ENCODE measurements around the gene EEF1AKMT2. TPM values are rescaled to one million over a fixed set of nuclear protein-coding genes. Genes with fewer than 3 reads are reported as not detected.
A peak's percentile ranks its signal among the peaks of the same experiment; 100 is the strongest.
"Not testable (repeated sequence)": the region's sequence is repeated elsewhere in the genome, so short reads cannot be mapped to it uniquely, and the experiment has no call there.

Gene EEF1AKMT2
- total and polyA plus RNA-seq, 2 donors (not counting 1 experiment from before 2014, with no cell fraction given): 20.5 to 22.1 TPM

DNA sequence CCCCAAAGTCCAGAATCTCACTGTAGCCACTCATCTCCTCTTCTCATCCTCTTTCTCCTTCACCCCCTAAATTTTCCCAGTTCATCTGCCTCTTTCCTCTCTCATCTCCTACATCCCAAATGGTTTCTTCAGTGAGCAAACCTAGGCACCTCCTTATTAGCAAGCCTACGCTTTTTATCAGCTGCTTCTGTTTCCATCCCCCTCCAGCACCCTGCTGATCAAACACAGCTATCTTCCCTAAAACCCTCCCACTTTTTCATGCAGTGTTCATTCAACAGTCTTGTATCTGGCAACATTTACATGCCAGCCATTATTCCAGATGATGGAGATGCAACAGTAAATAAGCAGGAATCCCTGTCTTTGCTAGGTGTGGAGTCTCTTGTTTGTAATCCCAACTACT lies 6.7 kb upstream of the EEF1AKMT2 start:
- TF ChIP-seq, protein P1, sequence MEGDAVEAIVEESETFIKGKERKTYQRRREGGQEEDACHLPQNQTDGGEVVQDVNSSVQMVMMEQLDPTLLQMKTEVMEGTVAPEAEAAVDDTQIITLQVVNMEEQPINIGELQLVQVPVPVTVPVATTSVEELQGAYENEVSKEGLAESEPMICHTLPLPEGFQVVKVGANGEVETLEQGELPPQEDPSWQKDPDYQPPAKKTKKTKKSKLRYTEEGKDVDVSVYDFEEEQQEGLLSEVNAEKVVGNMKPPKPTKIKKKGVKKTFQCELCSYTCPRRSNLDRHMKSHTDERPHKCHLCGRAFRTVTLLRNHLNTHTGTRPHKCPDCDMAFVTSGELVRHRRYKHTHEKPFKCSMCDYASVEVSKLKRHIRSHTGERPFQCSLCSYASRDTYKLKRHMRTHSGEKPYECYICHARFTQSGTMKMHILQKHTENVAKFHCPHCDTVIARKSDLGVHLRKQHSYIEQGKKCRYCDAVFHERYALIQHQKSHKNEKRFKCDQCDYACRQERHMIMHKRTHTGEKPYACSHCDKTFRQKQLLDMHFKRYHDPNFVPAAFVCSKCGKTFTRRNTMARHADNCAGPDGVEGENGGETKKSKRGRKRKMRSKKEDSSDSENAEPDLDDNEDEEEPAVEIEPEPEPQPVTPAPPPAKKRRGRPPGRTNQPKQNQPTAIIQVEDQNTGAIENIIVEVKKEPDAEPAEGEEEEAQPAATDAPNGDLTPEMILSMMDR (conservative IDR thresholded peaks at IDR 0.05 in 1 of 2, IDR thresholded peaks at IDR 0.05 in 1 of 2; ENCODE audit: low read depth in 1 of 2, low read length in 2 of 2): no peak
- TF ChIP-seq EZH2 (IDR thresholded peaks at IDR 0.05; ENCODE audit: low read length, missing control alignments): no peak
- H3K4me3 ChIP-seq (replicated peaks in 1 of 4; ENCODE audit: control extremely low read depth in 1 of 4, insufficient read depth in 1 of 4, low read depth in 3 of 4, low read length in 4 of 4): no peak overlapping the region
- H3K27ac ChIP-seq (ENCODE audit: insufficient read depth, low read length): no peak overlapping the region
- DNase-seq (ENCODE audit: low read depth in 2 of 2): no peak
- no peaks in the 10 kb centered on the region for H3K9me3 ChIP-seq (ENCODE audit: control insufficient read depth, insufficient read depth, low read depth, low read length)
- H3K4me1 ChIP-seq (ENCODE audit: control insufficient read depth, extremely low read depth, insufficient read depth, low read length): no peaks in the 10 kb centered on the region
- H3K27me3 ChIP-seq (ENCODE audit: control insufficient read depth, insufficient read depth, low read length): no peaks in the 10 kb centered on the region
- no peak overlapping the region for H2AFZ ChIP-seq (ENCODE audit: low read length)
- no peaks in the 10 kb centered on the region for H3K36me3 ChIP-seq (ENCODE audit: control insufficient read depth, insufficient read depth, low read length)
- H3K79me2 ChIP-seq (ENCODE audit: control insufficient read depth, insufficient read depth, low read length): peaks cover 17% of the 10 kb centered on the region
- no peak overlapping the region for H3K4me2 ChIP-seq (ENCODE audit: extremely low read depth, insufficient read depth, low read length)
- no peak overlapping the region for H3K9ac ChIP-seq (ENCODE audit: insufficient read depth, low read length)
- H4K20me1 ChIP-seq (ENCODE audit: control insufficient read depth, extremely low read depth, insufficient read depth, low read length): no peaks in the 10 kb centered on the region

DNA sequence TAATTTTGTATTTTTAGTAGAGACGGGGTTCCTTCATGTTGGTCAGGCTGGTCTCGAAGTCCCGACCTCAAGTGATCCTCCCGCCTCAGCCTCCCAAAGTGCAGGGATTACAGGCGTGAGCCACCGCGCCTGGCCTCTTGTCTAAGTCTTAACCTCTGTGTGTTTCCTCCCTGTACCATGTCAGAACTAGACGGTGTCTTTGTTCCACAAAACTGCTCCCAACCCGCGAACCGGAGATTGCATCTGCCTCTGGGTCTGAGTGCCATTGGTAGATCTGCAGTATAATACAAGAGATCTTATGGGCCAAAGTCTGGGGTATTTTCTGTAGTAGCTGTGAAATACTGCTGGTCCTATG lies 1.3 kb upstream of the EEF1AKMT2 start:
- DNase-seq (ENCODE audit: low read depth in 2 of 2): no peak
- Histone ChIP-seq H3K4me2 (ENCODE audit: extremely low read depth, insufficient read depth, low read length) (no peak overlapping the region), H3K27ac (ENCODE audit: insufficient read depth, low read length) (no peak overlapping the region), H3K79me2 (ENCODE audit: control insufficient read depth, insufficient read depth, low read length) (peaks cover 21% of the 10 kb centered on the region), H4K20me1 (ENCODE audit: control insufficient read depth, extremely low read depth, insufficient read depth, low read length) (no peaks in the 10 kb centered on the region), H3K4me3 (replicated peaks in 1 of 4; ENCODE audit: control extremely low read depth in 1 of 4, insufficient read depth in 1 of 4, low read depth in 3 of 4, low read length in 4 of 4) (no peak overlapping the region), H3K27me3 (ENCODE audit: control insufficient read depth, insufficient read depth, low read length) (no peaks in the 10 kb centered on the region), H3K36me3 (ENCODE audit: control insufficient read depth, insufficient read depth, low read length) (no peaks in the 10 kb centered on the region), H3K9ac (ENCODE audit: insufficient read depth, low read length) (no peak overlapping the region), H2AFZ (ENCODE audit: low read length) (no peak overlapping the region), H3K9me3 (ENCODE audit: control insufficient read depth, insufficient read depth, low read depth, low read length) (no peaks in the 10 kb centered on the region), H3K4me1 (ENCODE audit: control insufficient read depth, extremely low read depth, insufficient read depth, low read length) (no peaks in the 10 kb centered on the region)
- TF ChIP-seq EZH2 (IDR thresholded peaks at IDR 0.05; ENCODE audit: low read length, missing control alignments): no peak

DNA sequence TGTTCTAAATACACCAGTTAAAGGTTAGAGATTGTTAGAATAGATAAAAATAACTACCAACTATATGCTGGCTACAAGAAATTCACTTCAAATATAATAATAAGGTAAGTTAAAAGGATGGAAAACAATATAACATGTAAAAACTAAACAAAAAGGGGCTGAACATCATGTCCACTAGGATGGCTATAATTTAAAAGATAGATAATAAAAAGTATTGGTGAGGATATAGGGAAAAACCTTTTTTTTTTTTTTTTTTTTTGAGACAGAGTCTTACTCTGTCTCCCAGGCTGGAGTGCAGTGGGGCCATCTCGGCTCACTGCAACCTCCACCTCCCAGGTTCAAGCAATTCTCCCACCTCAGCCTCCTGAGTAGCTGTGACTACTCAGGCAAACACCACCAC lies 8.8 kb downstream of the EEF1AKMT2 start:
- not testable (repeated sequence) for H3K4me2 ChIP-seq (ENCODE audit: extremely low read depth, insufficient read depth, low read length); H2AFZ ChIP-seq (ENCODE audit: low read length); H3K9me3 ChIP-seq (ENCODE audit: control insufficient read depth, insufficient read depth, low read depth, low read length); DNase-seq (ENCODE audit: low read depth in 2 of 2); H3K9ac ChIP-seq (ENCODE audit: insufficient read depth, low read length); H3K27me3 ChIP-seq (ENCODE audit: control insufficient read depth, insufficient read depth, low read length); H3K4me1 ChIP-seq (ENCODE audit: control insufficient read depth, extremely low read depth, insufficient read depth, low read length); H4K20me1 ChIP-seq (ENCODE audit: control insufficient read depth, extremely low read depth, insufficient read depth, low read length); H3K4me3 ChIP-seq (replicated peaks in 1 of 4; ENCODE audit: control extremely low read depth in 1 of 4, insufficient read depth in 1 of 4, low read depth in 3 of 4, low read length in 4 of 4); H3K79me2 ChIP-seq (ENCODE audit: control insufficient read depth, insufficient read depth, low read length); H3K27ac ChIP-seq (ENCODE audit: insufficient read depth, low read length); H3K36me3 ChIP-seq (ENCODE audit: control insufficient read depth, insufficient read depth, low read length)

DNA sequence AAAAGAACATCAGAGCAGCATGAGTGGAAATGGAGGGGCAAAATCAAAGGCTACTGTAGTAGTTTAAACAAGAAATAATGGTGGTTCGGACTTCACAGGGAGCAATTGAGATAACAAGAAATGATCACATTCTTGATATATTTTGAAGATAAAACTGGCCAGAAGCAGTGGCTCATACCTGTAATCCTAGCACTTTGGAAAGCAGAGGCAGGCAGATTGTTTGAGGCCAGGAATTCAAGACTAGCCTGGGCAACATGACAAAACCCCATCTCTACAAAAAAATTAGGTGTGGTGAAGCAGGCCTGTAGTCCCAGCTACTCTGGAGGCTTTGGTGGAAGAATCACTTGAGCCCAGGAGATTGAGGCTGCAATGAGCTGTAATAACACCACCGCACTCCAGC lies 22.9 kb downstream of the EEF1AKMT2 start:
- H3K27ac ChIP-seq (ENCODE audit: insufficient read depth, low read length): no peak overlapping the region
- no peaks in the 10 kb centered on the region for H3K79me2 ChIP-seq (ENCODE audit: control insufficient read depth, insufficient read depth, low read length)
- no peak overlapping the region for H3K4me3 ChIP-seq (replicated peaks in 1 of 4; ENCODE audit: control extremely low read depth in 1 of 4, insufficient read depth in 1 of 4, low read depth in 3 of 4, low read length in 4 of 4)
- no peaks in the 10 kb centered on the region for H3K4me1 ChIP-seq (ENCODE audit: control insufficient read depth, extremely low read depth, insufficient read depth, low read length)
- no peaks in the 10 kb centered on the region for H3K27me3 ChIP-seq (ENCODE audit: control insufficient read depth, insufficient read depth, low read length)
- no peak overlapping the region for H3K4me2 ChIP-seq (ENCODE audit: extremely low read depth, insufficient read depth, low read length)
- H4K20me1 ChIP-seq (ENCODE audit: control insufficient read depth, extremely low read depth, insufficient read depth, low read length): no peaks in the 10 kb centered on the region
- TF ChIP-seq, protein P1 (conservative IDR thresholded peaks at IDR 0.05 in 1 of 2, IDR thresholded peaks at IDR 0.05 in 1 of 2; ENCODE audit: low read depth in 1 of 2, low read length in 2 of 2): no peak
- TF ChIP-seq EZH2 (IDR thresholded peaks at IDR 0.05; ENCODE audit: low read length, missing control alignments): no peak
- H3K9me3 ChIP-seq (ENCODE audit: control insufficient read depth, insufficient read depth, low read depth, low read length): no peaks in the 10 kb centered on the region
- no peak overlapping the region for H3K9ac ChIP-seq (ENCODE audit: insufficient read depth, low read length)
- peak in 1 of 2 donors; percentile 45 for DNase-seq (ENCODE audit: low read depth in 2 of 2)
- no peaks in the 10 kb centered on the region for H3K36me3 ChIP-seq (ENCODE audit: control insufficient read depth, insufficient read depth, low read length)
- H2AFZ ChIP-seq (ENCODE audit: low read length): no peak overlapping the region

All from fibroblast of lung (primary cell).